ENCODE measurements around the gene TMEM25. TPM values are rescaled to one million over a fixed set of nuclear protein-coding genes. Genes with fewer than 3 reads are reported as not detected.
A peak's percentile ranks its signal among the peaks of the same experiment; 100 is the strongest.
"Not testable (repeated sequence)": the region's sequence is repeated elsewhere in the genome, so short reads cannot be mapped to it uniquely, and the experiment has no call there.

The TMEM25 gene
- polyA plus RNA-seq, 2 of the 4 experiments (the other 2 are of a cell fraction): 0.56 to 0.75 TPM

GRCh38 chr11:118569670-118570069 is 38.7 kb downstream of the TMEM25 start:
- CTCF ChIA-PET: interaction anchor here (1.0 to 1.4 kb wide), 2 partner anchors 20 to 90 kb away, joined by 3 to 4 read pairs; no protein-coding TSS in a partner anchor
- TF ChIP-seq BCL3 (IDR thresholded peaks at IDR 0.05) (no peak), CHD4 (IDR thresholded peaks at IDR 0.05; ENCODE audit: borderline replicate concordance) (no peak), HOXB5 (CRISPR knock-in tag; IDR thresholded peaks at IDR 0.05) (no peak), RAD21 (conservative IDR thresholded peaks at IDR 0.05 in 1 of 2, IDR thresholded peaks at IDR 0.05 in 1 of 2) (no peak), CBX2 (IDR thresholded peaks at IDR 0.05; ENCODE audit: borderline replicate concordance, low read depth) (no peak), RCOR1 (IDR thresholded peaks at IDR 0.05; ENCODE audit: low read depth, low read length) (no peak), ZNF302 (CRISPR knock-in tag; IDR thresholded peaks at IDR 0.05) (no peak)
- no peak for FAIRE-seq
- peaks cover 11% of the 10 kb centered on the region for H3K4me1 ChIP-seq
- no peak overlapping the region for H3K27ac ChIP-seq
- POLR2A ChIA-PET: no interaction called here
- ATAC-seq: no peak
- H3K9me3 ChIP-seq: no peaks in the 10 kb centered on the region
- no peak for DNase-seq (ENCODE audit: low read depth in 1 of 2, low spot score in 1 of 2)
- no peak overlapping the region for H3K4me3 ChIP-seq
- no peak overlapping the region for H3K4me2 ChIP-seq
- 73% methylated on average over 2 of the region's 2 CpGs for WGBS (ENCODE audit: missing lambda C conversion rate)

GRCh38 chr11:118570787-118571186 is 39.8 kb downstream of the TMEM25 start:
- ChIA-PET CTCF (interaction anchor here (0.5 to 1.4 kb wide), 3 partner anchors 19 to 61 kb away, joined by 3 to 4 read pairs (median 4); no protein-coding TSS in a partner anchor), POLR2A (no interaction called here)
- ATAC-seq (no peak), DNase-seq (ENCODE audit: low read depth in 1 of 2, low spot score in 1 of 2) (no peak), FAIRE-seq (no peak)
- Histone ChIP-seq H3K27ac (no peak overlapping the region), H3K4me1 (peaks cover 21% of the 10 kb centered on the region), H3K4me3 (no peak overlapping the region), H3K4me2 (no peak overlapping the region), H3K9me3 (no peaks in the 10 kb centered on the region)
- TF ChIP-seq NR3C1 (IDR thresholded peaks at IDR 0.05): no peak
- no peak for TF ChIP-seq ESRRA (IDR thresholded peaks at IDR 0.05; ENCODE audit: borderline replicate concordance, low read length)
- no peak for TF ChIP-seq EHMT2 (IDR thresholded peaks at IDR 0.05; ENCODE audit: low read depth)
- no peak for TF ChIP-seq REST (IDR thresholded peaks at IDR 0.05)
- TF ChIP-seq HEYL (CRISPR knock-in tag; IDR thresholded peaks at IDR 0.05): no peak
- no peak for TF ChIP-seq CBX8 (IDR thresholded peaks at IDR 0.05)
- no peak for TF ChIP-seq FOXS1 (CRISPR knock-in tag; IDR thresholded peaks at IDR 0.05)
- no peak for TF ChIP-seq CBX2 (IDR thresholded peaks at IDR 0.05; ENCODE audit: borderline replicate concordance, low read depth)
- no peak for TF ChIP-seq CTCF (IDR thresholded peaks at IDR 0.05)
- WGBS (ENCODE audit: missing lambda C conversion rate): 97% methylated on average over 1 of the region's 1 CpG

GRCh38 chr11:118571701-118572060 is 40.7 kb downstream of the TMEM25 start:
- not testable (repeated sequence) for FAIRE-seq; DNase-seq (ENCODE audit: low read depth in 1 of 2, low spot score in 1 of 2); H3K9me3 ChIP-seq; ATAC-seq
- 30% methylated on average over 15 of the region's 15 CpGs for whole genome bisulfite sequencing (ENCODE audit: missing lambda C conversion rate)
- H3K4me1 ChIP-seq: peaks cover 21% of the 10 kb centered on the region
- ChIA-PET CTCF (interaction anchor here (1.6 kb wide), 1 partner anchor 23 kb away, joined by 5 read pairs; no protein-coding TSS in a partner anchor), POLR2A (interaction anchor here (1.5 kb wide), 1 partner anchor 37 kb away, joined by 3 read pairs; no protein-coding TSS in a partner anchor)
- H3K4me3 ChIP-seq: peak overlapping the region; percentile 87
- H3K27ac ChIP-seq: peak overlapping the region; percentile 90 to 98
- peak overlapping the region; percentile 82 for H3K4me2 ChIP-seq

All from A549 (cell line).